B cell (primary cell): ENCODE results near the gene MZF1. TPM values are rescaled to one million over a fixed set of nuclear protein-coding genes. Genes with fewer than 3 reads are reported as not detected.

Source experiments
- ATAC-seq: fragments of 200-7000 bp; cut with Tn5 transposase; one replicate; pipeline ENCODE4 v1.10.0; 2021; ENCODE audit warnings: low read depth, mild to moderate bottlenecking, moderate number of reproducible peaks, moderate library complexity
- CTCF ChIA-PET: fragments of 350-600 bp; sonication (Branson Sonifier 250); formaldehyde crosslinking; loops from one replicate; lab custom pipeline; 2021; ENCODE audit warnings: antibody characterized with exemption, inconsistent platforms; lab: Charles Lee
- POLR2A ChIA-PET: fragments of 350-600 bp; sonication (Branson Sonifier 250); formaldehyde crosslinking; loops from one replicate; lab custom pipeline; 2021; ENCODE audit warnings: antibody characterized with exemption; lab: Charles Lee
- DNase-seq: peaks from one replicate; pipeline ENCODE4 v3.0.0; 2013
- H2AFZ ChIP-seq: 2 replicates; pipeline ENCODE4 v1.6.1; 2012; ENCODE audit warnings: mild to moderate bottlenecking, low read depth, low read length; ENCODE audit not compliant: insufficient read depth, poor library complexity, severe bottlenecking
- H3K27ac ChIP-seq, 2 donors: 1 replicate in 1 of 2; 2 replicates in 1 of 2; pipeline ENCODE4 v1.5.1; 2012 to 2013; ENCODE audit warnings: low read length in 2 of 2, mild to moderate bottlenecking in 2 of 2, moderate library complexity in 1 of 2
- H3K27me3 ChIP-seq, 4 experiments: fragments of 200-600 bp in 1 of 4; sonication (generic) in 1 of 4; replicated peaks in 1 of 4; 1 replicate in 2 of 4; 2 replicates in 2 of 4; pipeline versions ENCODE4 v1.6.1 to v1.7.0; 2013 to 2016; ENCODE audit warnings: low read length in 3 of 4, mild to moderate bottlenecking in 2 of 4, mixed read lengths in 1 of 4, moderate library complexity in 1 of 4; ENCODE audit not compliant: insufficient read depth in 4 of 4, control insufficient read depth in 3 of 4; ENCODE audit errors: control extremely low read depth in 1 of 4
- H3K36me3 ChIP-seq, 2 experiments: replicated peaks in 1 of 2; 1 replicate in 1 of 2; 2 replicates in 1 of 2; pipeline versions ENCODE4 v1.6.1 to v1.7.1; 2013; ENCODE audit warnings: low read length in 1 of 2; ENCODE audit not compliant: insufficient read depth in 2 of 2, control insufficient read depth in 1 of 2; ENCODE audit errors: control extremely low read depth in 1 of 2, extremely low read depth in 1 of 2
- H3K4me1 ChIP-seq, 2 donors: fragments of 200-600 bp in 1 of 2; sonication (generic) in 1 of 2; 1 replicate in 1 of 2; 2 replicates in 1 of 2; pipeline versions ENCODE4 v1.5.1 to v1.6.1; 2013 to 2017; ENCODE audit warnings: low read length in 2 of 2; ENCODE audit not compliant: control insufficient read depth in 2 of 2, insufficient read depth in 2 of 2
- H3K4me2 ChIP-seq: replicated peaks from 2 replicates; pipeline ENCODE3; 2012; ENCODE audit warnings: mild to moderate bottlenecking, low read depth, low read length; ENCODE audit not compliant: poor library complexity, severe bottlenecking
- H3K4me3 ChIP-seq, 5 experiments: fragments of 200-600 bp in 1 of 5; sonication (generic) in 1 of 5; 1 replicate in 3 of 5; 2 replicates in 2 of 5; pipeline versions ENCODE4 v1.5.1 to v1.7.0; 2011 to 2016; ENCODE audit warnings: low read length in 4 of 5, mild to moderate bottlenecking in 4 of 5, low read depth in 2 of 5, control low read depth in 1 of 5, moderate library complexity in 1 of 5; ENCODE audit not compliant: insufficient read depth in 1 of 5; ENCODE audit errors: control extremely low read depth in 1 of 5, extremely low read depth in 1 of 5
- H3K79me2 ChIP-seq: fragments of 200-600 bp; sonication (generic); one replicate; pipeline ENCODE4 v1.6.0; 2016; ENCODE audit warnings: low read length; ENCODE audit not compliant: control insufficient read depth, insufficient read depth
- H3K9ac ChIP-seq: fragments of 200-600 bp; sonication (generic); 2 replicates; pipeline ENCODE4 v1.6.1; 2017; ENCODE audit warnings: mild to moderate bottlenecking, low read length, moderate library complexity
- H3K9me3 ChIP-seq, 3 donors: one replicate each; pipeline versions ENCODE4 v1.6.1 to v1.7.1; 2013; ENCODE audit warnings: low read length in 2 of 3; ENCODE audit not compliant: control insufficient read depth in 2 of 3, insufficient read depth in 1 of 3; ENCODE audit errors: control extremely low read depth in 1 of 3
- H4K20me1 ChIP-seq: 2 replicates; pipeline ENCODE4 v1.6.0; 2012; ENCODE audit warnings: mild to moderate bottlenecking, low read length; ENCODE audit not compliant: insufficient read depth, control insufficient read depth, poor library complexity, severe bottlenecking
- H3K27ac Mint-ChIP-seq: one replicate; pipeline ENCODE4 v1.8.0; 2021; ENCODE audit warnings: mixed read lengths
- H3K27me3 Mint-ChIP-seq: one replicate; pipeline ENCODE4 v1.8.0; 2021; ENCODE audit warnings: mixed read lengths
- H3K4me1 Mint-ChIP-seq: one replicate; pipeline ENCODE4 v1.8.0; 2021; ENCODE audit warnings: mixed read lengths
- H3K4me3 Mint-ChIP-seq: one replicate; pipeline ENCODE4 v1.8.0; 2021; ENCODE audit warnings: mixed read lengths
- H3K9me3 Mint-ChIP-seq: one replicate; pipeline ENCODE4 v1.8.0; 2022; ENCODE audit warnings: mixed read lengths; ENCODE audit not compliant: insufficient read depth
- CTCF ChIP-seq: fragments of 200-600 bp; IDR thresholded peaks from one replicate; pipeline ENCODE4 v1.8.0; 2022; ENCODE audit warnings: antibody characterized with exemption, mild to moderate bottlenecking
- EZH2 ChIP-seq: IDR thresholded peaks from 2 replicates; pipeline ENCODE4 v1.6.1; 2012; ENCODE audit warnings: borderline replicate concordance, low read depth, mild to moderate bottlenecking, moderate library complexity, low read length; ENCODE audit not compliant: insufficient read depth, poor library complexity, severe bottlenecking
- WGBS: methylation state at CpG from one replicate; pipeline ENCODE4 v1.1.5; 2013; ENCODE audit warnings: missing lambda C conversion rate; ENCODE audit not compliant: insufficient coverage; 5-methylcytosine and 5-hydroxymethylcytosine counted together
- intact Hi-C: fragments of 100-400 bp; cut with micrococcal nuclease; formaldehyde crosslinking; loops from one replicate; pipeline ENCODE4 v1.10.0; 2022
- polyA plus RNA-seq: library from polyadenylated mRNA; depleted of rRNA; stranded (reverse); fragments of >200 nt; gene quantifications from 2 replicates; pipeline ENCODE4 v1.2.3, GENCODE V29; 2012
- total RNA-seq, 2 donors: library from RNA; stranded (reverse); fragments of 120-200 nt in 1 of 2; gene quantifications; 1 replicate in 1 of 2; 2 replicates in 1 of 2; pipeline versions ENCODE4 v1.2.3 to v1.2.4, GENCODE V29; 2013 to 2022

Gene MZF1
- total and polyA plus RNA-seq, 2 donors (not counting 1 experiment from before 2014, with no cell fraction given) = 79.4 to 95.8 TPM

DNA sequence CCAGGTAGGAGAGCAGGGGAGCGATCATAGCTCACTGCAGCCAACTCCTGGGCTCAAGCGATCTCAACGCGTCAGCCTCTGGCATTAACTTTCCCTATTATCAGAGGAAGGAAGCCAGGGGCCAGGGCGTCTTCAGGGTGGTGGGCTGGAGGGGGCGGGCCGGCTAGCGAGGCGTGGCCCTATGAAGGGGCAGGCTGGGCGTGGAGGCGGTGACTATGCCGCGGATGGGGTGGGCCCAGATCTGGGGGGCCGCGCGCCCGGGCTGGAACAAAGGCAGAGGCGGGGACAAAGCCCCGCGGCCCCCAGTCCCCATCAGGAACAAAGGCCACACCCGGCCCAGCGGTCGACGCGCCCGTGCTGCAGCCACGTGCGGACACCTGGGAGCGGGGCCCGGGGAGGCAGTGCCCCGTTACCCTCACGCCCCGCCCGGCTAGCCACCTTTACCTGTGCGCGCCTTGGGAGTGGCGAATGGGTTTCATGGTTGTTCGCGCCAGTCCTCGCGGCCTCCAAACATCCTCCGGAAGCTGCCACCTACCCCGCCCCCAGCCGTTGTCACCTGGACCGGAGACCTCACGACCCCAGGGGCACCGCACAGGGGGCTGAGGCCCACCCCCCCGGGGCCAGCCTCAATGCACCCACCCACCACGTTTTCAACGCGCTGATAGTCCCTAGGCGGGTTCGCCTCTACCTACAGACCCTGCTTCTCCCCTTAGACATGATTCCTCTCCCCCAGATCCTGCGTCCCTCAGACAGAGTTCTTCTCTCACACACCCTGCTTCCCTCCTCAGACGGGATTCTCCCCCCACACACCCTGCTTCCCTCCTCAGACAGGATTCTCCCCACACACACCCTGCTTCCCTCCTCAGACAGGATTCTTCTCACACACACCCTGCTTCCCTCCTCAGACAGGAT lies 34.6 kb downstream of the MZF1 start:
- ATAC-seq = peak; percentile 60
- intact Hi-C loops = no loop called here
- peak overlapping the region in 4 of 5 experiments; percentile 41 to 64 (median 52) for H3K4me3 ChIP-seq
- peaks cover 17% of the 10 kb centered on the region for H3K27me3 Mint-ChIP-seq
- no peaks in the 10 kb centered on the region for H3K36me3 ChIP-seq
- peaks cover 12 to 18% of the 10 kb centered on the region in 2 donors for H3K4me1 ChIP-seq
- no peak overlapping the region for H3K27ac Mint-ChIP-seq
- H3K27me3 ChIP-seq = peaks cover 0 to 40% (median 9%) of the 10 kb centered on the region in 4 experiments
- ChIA-PET CTCF (interaction anchor here (1.5 kb wide), 1 partner anchor 19 kb away, joined by 4 read pairs; the partner anchor contains the start of gene ZBTB45), POLR2A (no interaction called here)
- H4K20me1 ChIP-seq = no peaks in the 10 kb centered on the region
- H2AFZ ChIP-seq = peak overlapping the region; percentile 87
- no peaks in the 10 kb centered on the region for H3K9me3 Mint-ChIP-seq
- TF ChIP-seq EZH2 (no peak), CTCF (no peak)
- H3K4me2 ChIP-seq = peak overlapping the region; percentile 90
- peaks cover 0 to 5% (median 0%) of the 10 kb centered on the region in 3 donors for H3K9me3 ChIP-seq
- no peak overlapping the region for H3K27ac ChIP-seq
- peak overlapping the region; percentile 64 for H3K9ac ChIP-seq
- H3K4me1 Mint-ChIP-seq = peaks cover 9% of the 10 kb centered on the region
- DNase-seq = peak; percentile 57
- no peaks in the 10 kb centered on the region for H3K79me2 ChIP-seq
- 1% methylated on average over 52 of the region's 55 CpGs for WGBS
- H3K4me3 Mint-ChIP-seq = peak overlapping the region; percentile 74
